Esophagus muscularis mucosa (tissue), 4 donors: ENCODE results near the gene SERINC2. TPM values are rescaled to one million over a fixed set of nuclear protein-coding genes. Genes with fewer than 3 reads are reported as not detected.

Experiments
- DNase-seq: peaks from one replicate; pipeline ENCODE4 v3.0.0-alpha.2; 2017; ENCODE audit errors: extremely low spot score
- H3K27ac ChIP-seq, 4 donors: fragments of 200-600 bp; sonication (generic); replicated peaks in 1 of 4; 1 replicate in 3 of 4; 2 replicates in 1 of 4; pipeline ENCODE4 v1.5.1; 2016 to 2019; ENCODE audit warnings: mild to moderate bottlenecking in 1 of 4
- H3K27me3 ChIP-seq, 4 donors: fragments of 200-600 bp; sonication (generic); one replicate each; pipeline versions ENCODE4 v1.5.1 to v1.6.0; 2016 to 2019
- H3K36me3 ChIP-seq, 4 donors: fragments of 200-600 bp; sonication (generic); one replicate each; pipeline ENCODE4 v1.5.1; 2016 to 2019
- H3K4me1 ChIP-seq, 4 donors: fragments of 200-600 bp; sonication (generic); one replicate each; pipeline ENCODE4 v1.5.1; 2016 to 2019
- H3K4me3 ChIP-seq, 4 donors: fragments of 200-600 bp; sonication (generic); 1 replicate in 2 of 4; 2 replicates in 2 of 4; pipeline ENCODE4 v1.5.1; 2016 to 2019; ENCODE audit warnings: mild to moderate bottlenecking in 4 of 4, moderate library complexity in 1 of 4
- H3K9me3 ChIP-seq, 4 donors: fragments of 200-600 bp; sonication (generic); 1 replicate in 3 of 4; 2 replicates in 1 of 4; pipeline ENCODE4 v1.5.1; 2016 to 2019
- CTCF ChIP-seq, 3 experiments: fragments of 200-600 bp in 2 of 3; fragments of 450-650 bp in 1 of 3; sonication (generic) in 2 of 3; IDR thresholded peaks; one replicate each; pipeline ENCODE4 v1.5.1; 2017 to 2019; ENCODE audit warnings: antibody characterized with exemption in 3 of 3, mild to moderate bottlenecking in 2 of 3, moderate library complexity in 1 of 3
- EP300 ChIP-seq: sonication (generic); formaldehyde crosslinking; IDR thresholded peaks from one replicate; pipeline ENCODE4 v1.6.1; 2017; ENCODE audit warnings: antibody characterized with exemption
- POLR2A ChIP-seq: fragments of 450-650 bp; IDR thresholded peaks from one replicate; pipeline ENCODE4 v1.6.1; 2017; ENCODE audit warnings: antibody characterized with exemption, moderate library complexity, mild to moderate bottlenecking, low read depth
- POLR2AphosphoS5 ChIP-seq, 2 donors: sonication (generic); formaldehyde crosslinking; IDR thresholded peaks; one replicate each; pipeline ENCODE4 v1.6.1; 2017; ENCODE audit warnings: antibody characterized with exemption in 2 of 2
- WGBS: methylation state at CpG from one replicate; pipeline ENCODE4 v1.1.5; 2018; 5-methylcytosine and 5-hydroxymethylcytosine counted together
- intact Hi-C: fragments of 100-400 bp; cut with DNase I; formaldehyde crosslinking; loops from one replicate; pipeline ENCODE4 v1.15.1; 2023
- total RNA-seq, 4 donors: library from RNA; depleted of rRNA; stranded (reverse); fragments of >200 nt; gene quantifications; one replicate each; pipeline versions ENCODE4 v1.1.0 to v1.2.1, GENCODE V29; 2016

Gene SERINC2
- total RNA-seq, 4 donors from 2014 or later: 1.7 to 4.0 (median 2.8) TPM

- H3K4me3 ChIP-seq: no peak overlapping the region
- no peak overlapping the region for H3K27ac ChIP-seq
- no peaks in the 10 kb centered on the region for H3K36me3 ChIP-seq
- WGBS: 84% methylated on average over 4 of the region's 4 CpGs
- TF ChIP-seq POLR2A (no peak), EP300 (no peak), CTCF (IDR thresholded peaks at IDR 0.05) (no peak), POLR2AphosphoS5 (IDR thresholded peaks at IDR 0.05) (no peak)
- intact Hi-C loops: loop anchor here (5.0 kb wide), 1 partner anchor 150 kb away; no protein-coding TSS in a partner anchor
- DNase-seq: no peak
- H3K9me3 ChIP-seq: no peaks in the 10 kb centered on the region
- peaks cover 8 to 11% (median 11%) of the 10 kb centered on the region in 4 donors for H3K4me1 ChIP-seq
- H3K27me3 ChIP-seq: no peaks in the 10 kb centered on the region
Observed at GRCh38 chr1:31397360-31398095, 15.5 kb upstream of the SERINC2 start.

- peaks cover 8 to 11% (median 11%) of the 10 kb centered on the region in 4 donors for H3K4me1 ChIP-seq
- H3K4me3 ChIP-seq: no peak overlapping the region
- no peak for DNase-seq
- H3K36me3 ChIP-seq: no peaks in the 10 kb centered on the region
- 78% methylated on average over 2 of the region's 2 CpGs for WGBS
- no peak for TF ChIP-seq CTCF (IDR thresholded peaks at IDR 0.05)
- TF ChIP-seq EP300: no peak
- no peak for TF ChIP-seq POLR2AphosphoS5 (IDR thresholded peaks at IDR 0.05)
- no peak for TF ChIP-seq POLR2A
- H3K27ac ChIP-seq: no peak overlapping the region
- intact Hi-C loops: loop anchor here (5.0 kb wide), 1 partner anchor 149 kb away; no protein-coding TSS in a partner anchor
- no peaks in the 10 kb centered on the region for H3K9me3 ChIP-seq
- H3K27me3 ChIP-seq: no peaks in the 10 kb centered on the region
Observed at GRCh38 chr1:31398246-31398645, 14.8 kb upstream of the SERINC2 start.

GRCh38 chr1:31399976-31400375 is 13.0 kb upstream of the SERINC2 start:
- Histone ChIP-seq H3K4me1 (peaks cover under 1 to 2% (median 2%) of the 10 kb centered on the region in 4 donors), H3K4me3 (no peak overlapping the region), H3K27ac (no peak overlapping the region), H3K9me3 (no peaks in the 10 kb centered on the region), H3K36me3 (no peaks in the 10 kb centered on the region), H3K27me3 (no peaks in the 10 kb centered on the region)
- TF ChIP-seq EP300: no peak
- TF ChIP-seq CTCF (IDR thresholded peaks at IDR 0.05): no peak
- TF ChIP-seq POLR2AphosphoS5 (IDR thresholded peaks at IDR 0.05): no peak
- no peak for TF ChIP-seq POLR2A
- intact Hi-C loops: loop anchor here (5.0 kb wide), 1 partner anchor 147 kb away; no protein-coding TSS in a partner anchor
- DNase-seq: no peak
- WGBS: 57% methylated on average over 3 of the region's 3 CpGs

- 56% methylated on average over 3 of the region's 3 CpGs for WGBS
- Histone ChIP-seq H3K4me1 (no peaks in the 10 kb centered on the region), H3K36me3 (no peaks in the 10 kb centered on the region), H3K27me3 (no peaks in the 10 kb centered on the region), H3K4me3 (no peak overlapping the region), H3K27ac (no peak overlapping the region), H3K9me3 (no peaks in the 10 kb centered on the region)
- TF ChIP-seq POLR2AphosphoS5 (IDR thresholded peaks at IDR 0.05) (no peak), EP300 (no peak), POLR2A (no peak), CTCF (IDR thresholded peaks at IDR 0.05) (no peak)
- DNase-seq: no peak
- intact Hi-C loops: no loop called here
Observed at GRCh38 chr1:31400393-31400792, 12.6 kb upstream of the SERINC2 start.

- Histone ChIP-seq H3K9me3 (no peaks in the 10 kb centered on the region), H3K4me3 (no peak overlapping the region), H3K27ac (no peak overlapping the region), H3K4me1 (no peaks in the 10 kb centered on the region), H3K27me3 (no peaks in the 10 kb centered on the region), H3K36me3 (no peaks in the 10 kb centered on the region)
- intact Hi-C loops: no loop called here
- 46% methylated on average over 2 of the region's 2 CpGs for WGBS
- no peak for TF ChIP-seq POLR2A
- no peak for TF ChIP-seq POLR2AphosphoS5 (IDR thresholded peaks at IDR 0.05)
- TF ChIP-seq EP300: no peak
- no peak for TF ChIP-seq CTCF (IDR thresholded peaks at IDR 0.05)
- DNase-seq: no peak
Observed at GRCh38 chr1:31401241-31401640, 11.8 kb upstream of the SERINC2 start.
